H1 (cell line): Measurements from ENCODE around the gene TMEM130. TPM values are rescaled to one million over a fixed set of nuclear protein-coding genes. Genes with fewer than 3 reads are reported as not detected.

Experiments used
- BCL11A ChIP-seq, 2 experiments: IDR thresholded peaks; one replicate each; pipeline ENCODE4 v1.6.1; 2011; ENCODE audit warnings: low read depth in 2 of 2, low read length in 2 of 2, mild to moderate bottlenecking in 2 of 2
- BRCA1 ChIP-seq: IDR thresholded peaks from 2 replicates; pipeline ENCODE4 v1.6.1; 2012; ENCODE audit warnings: low read depth, low read length, improper control_type of control experiment
- KDM4A ChIP-seq: IDR thresholded peaks from one replicate; pipeline ENCODE4 v1.7.1; 2012; ENCODE audit warnings: low read depth, mild to moderate bottlenecking, moderate library complexity, low read length, inconsistent platforms; ENCODE audit not compliant: severe bottlenecking
- MAFK ChIP-seq: IDR thresholded peaks from 2 replicates; pipeline ENCODE4 v1.6.1; 2012; ENCODE audit warnings: low read depth, mild to moderate bottlenecking, improper control_type of control experiment, low read length
- NRF1 ChIP-seq: IDR thresholded peaks from 2 replicates; pipeline ENCODE4 v1.6.1; 2011; ENCODE audit warnings: mild to moderate bottlenecking, low read depth, low read length, improper control_type of control experiment
- SIN3A ChIP-seq, 2 experiments: IDR thresholded peaks in 1 of 2; conservative IDR thresholded peaks in 1 of 2; 2 replicates each; pipeline ENCODE4 v1.6.1; 2011 to 2012; ENCODE audit warnings: low read length in 2 of 2, improper control_type of control experiment in 1 of 2, low read depth in 1 of 2, mild to moderate bottlenecking in 1 of 2
- polyA plus RNA-seq, 7 experiments: library from polyadenylated mRNA; depleted of rRNA in 3 of 7; stranded (reverse) in 5 of 7; unstranded in 2 of 7; fragments of >200 nt in 5 of 7; fragments of 200-250 nt in 2 of 7; gene quantifications; 1 replicate in 5 of 7; 2 replicates in 1 of 7; 4 replicates in 1 of 7; pipeline versions ENCODE4 v1.2.1 to v1.2.3, GENCODE V29; 2011 to 2013; ENCODE audit warnings: missing spikeins in 2 of 7, mixed read lengths in 2 of 7
- total RNA-seq: library from RNA; stranded (reverse); fragmentation: NEBNext Ultra II Directional; extraction: Animal tissue kit (Norgen Biotek cat#: 25700); gene quantifications from 2 replicates; pipeline ENCODE4 v1.2.1, GENCODE V29; 2021
- TF ChIP-seq, protein P1 (sequence below), 3 experiments: IDR thresholded peaks; 1 replicate in 2 of 3; 2 replicates in 1 of 3; pipeline versions ENCODE4 v1.5.1 to v1.6.1; 2011; ENCODE audit warnings: low read length in 3 of 3, mild to moderate bottlenecking in 3 of 3, inconsistent platforms in 2 of 3, low read depth in 1 of 3, moderate library complexity in 1 of 3; ENCODE audit not compliant: insufficient read depth in 1 of 3; ENCODE audit errors: control extremely low read depth in 1 of 3

Gene TMEM130
- total and polyA plus RNA-seq, 2 of the 8 experiments (the other 6 are each of a cell fraction or from before 2014, with no cell fraction given), result 2.9 to 6.6 TPM

GRCh38 chr7:98875501-98875900, 5.7 kb upstream of the TMEM130 start (continued):
- no peak for TF ChIP-seq NRF1
- TF ChIP-seq SIN3A (conservative IDR thresholded peaks at IDR 0.05 in 1 of 2, IDR thresholded peaks at IDR 0.05 in 1 of 2; ENCODE audit: low read depth in 1 of 2, low read length in 2 of 2), result no peak
- TF ChIP-seq MAFK, result no peak
- TF ChIP-seq, protein P1, sequence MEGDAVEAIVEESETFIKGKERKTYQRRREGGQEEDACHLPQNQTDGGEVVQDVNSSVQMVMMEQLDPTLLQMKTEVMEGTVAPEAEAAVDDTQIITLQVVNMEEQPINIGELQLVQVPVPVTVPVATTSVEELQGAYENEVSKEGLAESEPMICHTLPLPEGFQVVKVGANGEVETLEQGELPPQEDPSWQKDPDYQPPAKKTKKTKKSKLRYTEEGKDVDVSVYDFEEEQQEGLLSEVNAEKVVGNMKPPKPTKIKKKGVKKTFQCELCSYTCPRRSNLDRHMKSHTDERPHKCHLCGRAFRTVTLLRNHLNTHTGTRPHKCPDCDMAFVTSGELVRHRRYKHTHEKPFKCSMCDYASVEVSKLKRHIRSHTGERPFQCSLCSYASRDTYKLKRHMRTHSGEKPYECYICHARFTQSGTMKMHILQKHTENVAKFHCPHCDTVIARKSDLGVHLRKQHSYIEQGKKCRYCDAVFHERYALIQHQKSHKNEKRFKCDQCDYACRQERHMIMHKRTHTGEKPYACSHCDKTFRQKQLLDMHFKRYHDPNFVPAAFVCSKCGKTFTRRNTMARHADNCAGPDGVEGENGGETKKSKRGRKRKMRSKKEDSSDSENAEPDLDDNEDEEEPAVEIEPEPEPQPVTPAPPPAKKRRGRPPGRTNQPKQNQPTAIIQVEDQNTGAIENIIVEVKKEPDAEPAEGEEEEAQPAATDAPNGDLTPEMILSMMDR (IDR thresholded peaks at IDR 0.05; ENCODE audit: control extremely low read depth in 1 of 3, insufficient read depth in 1 of 3, low read depth in 1 of 3, low read length in 3 of 3), result no peak
- no peak for TF ChIP-seq BRCA1
- TF ChIP-seq KDM4A, result no peak
- TF ChIP-seq BCL11A (IDR thresholded peaks at IDR 0.05; ENCODE audit: low read depth in 2 of 2, low read length in 2 of 2), result no peak
